Measurements from ENCODE around the gene CSPG4. TPM values are rescaled to one million over a fixed set of nuclear protein-coding genes. Genes with fewer than 3 reads are reported as not detected.
"Not testable (repeated sequence)": the region's sequence is repeated elsewhere in the genome, so short reads cannot be mapped to it uniquely, and the experiment has no call there.

CSPG4 gene
- polyA plus RNA-seq, 1 donor (not counting 4 experiments of a cell fraction or from before 2014, with no cell fraction given): 0.67 TPM

DNA sequence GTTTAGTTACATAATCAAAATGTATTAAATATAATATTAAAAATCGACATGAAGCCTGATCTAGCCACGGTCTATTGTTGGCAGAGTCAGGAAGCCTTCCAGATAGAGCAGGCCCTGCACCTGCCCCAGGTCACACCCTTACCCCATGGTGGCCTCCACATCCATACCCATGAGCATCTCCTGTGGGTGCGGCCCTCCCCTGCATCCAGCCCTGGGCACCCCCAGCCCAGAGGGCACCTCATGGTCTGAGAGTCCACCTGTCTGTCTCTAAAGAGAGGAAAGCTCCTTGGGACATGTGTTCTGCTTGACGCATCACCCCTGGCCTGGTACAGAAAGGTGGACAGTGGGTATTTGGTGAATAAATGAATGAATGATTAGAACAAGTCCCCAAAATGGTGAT is 37.2 kb upstream of the CSPG4 start:
- no peaks in the 10 kb centered on the region for H3K9me3 ChIP-seq (ENCODE audit: control insufficient read depth, low read depth, low read length)
- dilution Hi-C loops (cut with MboI; ENCODE audit: extremely low pct_ligation_motif_present, low sequenced_read_pairs): no loop called here
- H2AFZ ChIP-seq (ENCODE audit: control insufficient read depth, low read length): no peak overlapping the region
- no peak for FAIRE-seq
- no peak for DNase-seq (ENCODE audit: low read depth, low spot score)
- no peak overlapping the region for H3K9ac ChIP-seq (ENCODE audit: control insufficient read depth, extremely low read depth, insufficient read depth, low read length)
- no peak overlapping the region for H3K27ac ChIP-seq (ENCODE audit: control insufficient read depth, insufficient read depth, low read length)
- H3K79me2 ChIP-seq (ENCODE audit: control insufficient read depth, insufficient read depth, low read length): no peaks in the 10 kb centered on the region
- H3K4me2 ChIP-seq (ENCODE audit: control insufficient read depth, extremely low read depth, insufficient read depth, low read depth, low read length): no peak overlapping the region
- no peaks in the 10 kb centered on the region for H3K4me1 ChIP-seq (ENCODE audit: control insufficient read depth, extremely low read depth, insufficient read depth, low read length)
- H4K20me1 ChIP-seq (ENCODE audit: control insufficient read depth, extremely low read depth, insufficient read depth, low read length): no peaks in the 10 kb centered on the region
- no peak overlapping the region for H3K4me3 ChIP-seq (ENCODE audit: control insufficient read depth in 2 of 3, extremely low read depth in 1 of 3, insufficient read depth in 2 of 3, low read depth in 1 of 3, low read length in 3 of 3)
- H3K9me1 ChIP-seq (ENCODE audit: control insufficient read depth, extremely low read depth, insufficient read depth, low read length): no peaks in the 10 kb centered on the region
- TF ChIP-seq, protein P1, sequence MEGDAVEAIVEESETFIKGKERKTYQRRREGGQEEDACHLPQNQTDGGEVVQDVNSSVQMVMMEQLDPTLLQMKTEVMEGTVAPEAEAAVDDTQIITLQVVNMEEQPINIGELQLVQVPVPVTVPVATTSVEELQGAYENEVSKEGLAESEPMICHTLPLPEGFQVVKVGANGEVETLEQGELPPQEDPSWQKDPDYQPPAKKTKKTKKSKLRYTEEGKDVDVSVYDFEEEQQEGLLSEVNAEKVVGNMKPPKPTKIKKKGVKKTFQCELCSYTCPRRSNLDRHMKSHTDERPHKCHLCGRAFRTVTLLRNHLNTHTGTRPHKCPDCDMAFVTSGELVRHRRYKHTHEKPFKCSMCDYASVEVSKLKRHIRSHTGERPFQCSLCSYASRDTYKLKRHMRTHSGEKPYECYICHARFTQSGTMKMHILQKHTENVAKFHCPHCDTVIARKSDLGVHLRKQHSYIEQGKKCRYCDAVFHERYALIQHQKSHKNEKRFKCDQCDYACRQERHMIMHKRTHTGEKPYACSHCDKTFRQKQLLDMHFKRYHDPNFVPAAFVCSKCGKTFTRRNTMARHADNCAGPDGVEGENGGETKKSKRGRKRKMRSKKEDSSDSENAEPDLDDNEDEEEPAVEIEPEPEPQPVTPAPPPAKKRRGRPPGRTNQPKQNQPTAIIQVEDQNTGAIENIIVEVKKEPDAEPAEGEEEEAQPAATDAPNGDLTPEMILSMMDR (optimal IDR thresholded peaks at IDR 0.05 in 1 of 3, IDR thresholded peaks at IDR 0.05 in 1 of 3, conservative IDR thresholded peaks at IDR 0.05 in 1 of 3; ENCODE audit: extremely low read depth in 1 of 3, insufficient read depth in 2 of 3, low read length in 3 of 3): no peak
- TF ChIP-seq EZH2 (IDR thresholded peaks at IDR 0.05; ENCODE audit: low read length): no peak
- no peaks in the 10 kb centered on the region for H3K36me3 ChIP-seq (ENCODE audit: control insufficient read depth in 2 of 2, extremely low read depth in 1 of 2, insufficient read depth in 2 of 2, low read length in 2 of 2)
- no peaks in the 10 kb centered on the region for H3K27me3 ChIP-seq (ENCODE audit: control insufficient read depth, extremely low read depth, insufficient read depth, low read length)

DNA sequence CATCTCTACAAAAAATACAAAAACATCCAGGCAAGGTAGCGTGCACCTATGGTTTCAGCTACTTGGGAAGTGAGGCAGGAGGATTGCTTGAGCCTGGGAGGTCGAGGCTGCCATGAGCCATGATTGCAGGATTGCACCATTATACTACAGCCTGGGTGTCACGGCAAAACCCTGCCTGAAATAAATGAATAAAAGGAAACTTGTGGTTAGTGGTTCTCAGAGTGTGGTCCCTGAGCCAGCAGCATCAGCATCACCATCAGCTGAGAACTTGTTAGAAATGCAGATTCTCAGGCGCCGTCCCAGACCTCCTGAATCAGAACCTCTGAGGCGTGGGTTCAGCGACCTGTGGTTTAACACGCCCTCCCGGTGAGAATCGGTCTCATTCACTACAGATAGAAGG is 36.2 kb upstream of the CSPG4 start:
- DNase-seq (ENCODE audit: low read depth, low spot score); H3K9ac ChIP-seq (ENCODE audit: control insufficient read depth, extremely low read depth, insufficient read depth, low read length); H3K9me3 ChIP-seq (ENCODE audit: control insufficient read depth, low read depth, low read length); H3K4me2 ChIP-seq (ENCODE audit: control insufficient read depth, extremely low read depth, insufficient read depth, low read depth, low read length); H3K9me1 ChIP-seq (ENCODE audit: control insufficient read depth, extremely low read depth, insufficient read depth, low read length); H3K27ac ChIP-seq (ENCODE audit: control insufficient read depth, insufficient read depth, low read length); H4K20me1 ChIP-seq (ENCODE audit: control insufficient read depth, extremely low read depth, insufficient read depth, low read length); H3K4me3 ChIP-seq (ENCODE audit: control insufficient read depth in 2 of 3, extremely low read depth in 1 of 3, insufficient read depth in 2 of 3, low read depth in 1 of 3, low read length in 3 of 3); H2AFZ ChIP-seq (ENCODE audit: control insufficient read depth, low read length); H3K36me3 ChIP-seq (ENCODE audit: control insufficient read depth in 2 of 2, extremely low read depth in 1 of 2, insufficient read depth in 2 of 2, low read length in 2 of 2); H3K4me1 ChIP-seq (ENCODE audit: control insufficient read depth, extremely low read depth, insufficient read depth, low read length); H3K79me2 ChIP-seq (ENCODE audit: control insufficient read depth, insufficient read depth, low read length); FAIRE-seq; H3K27me3 ChIP-seq (ENCODE audit: control insufficient read depth, extremely low read depth, insufficient read depth, low read length); dilution Hi-C loops (cut with MboI; ENCODE audit: extremely low pct_ligation_motif_present, low sequenced_read_pairs): not testable (repeated sequence)

DNA sequence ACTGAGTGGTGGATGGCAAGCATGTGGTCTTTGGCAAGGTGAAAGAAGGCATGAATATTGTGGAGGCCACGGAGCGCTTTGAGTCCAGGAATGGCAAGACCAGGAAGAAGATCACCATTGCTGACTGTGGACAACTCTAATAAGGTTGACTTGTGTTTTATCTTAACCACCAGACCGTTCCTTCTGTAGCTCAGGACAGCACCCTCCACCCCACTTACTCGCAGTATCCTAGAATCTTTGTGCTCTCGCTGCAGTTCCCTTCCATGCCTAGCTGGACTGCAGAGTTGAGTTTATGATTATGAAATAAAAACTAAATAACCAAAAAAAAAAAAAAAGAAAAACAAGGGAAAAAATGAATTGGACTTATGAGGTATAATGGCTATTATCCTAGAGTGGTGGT is 34.5 kb upstream of the CSPG4 start:
- H2AFZ ChIP-seq (ENCODE audit: control insufficient read depth, low read length); DNase-seq (ENCODE audit: low read depth, low spot score); H3K4me2 ChIP-seq (ENCODE audit: control insufficient read depth, extremely low read depth, insufficient read depth, low read depth, low read length); H3K9me1 ChIP-seq (ENCODE audit: control insufficient read depth, extremely low read depth, insufficient read depth, low read length); H3K9me3 ChIP-seq (ENCODE audit: control insufficient read depth, low read depth, low read length); H3K36me3 ChIP-seq (ENCODE audit: control insufficient read depth in 2 of 2, extremely low read depth in 1 of 2, insufficient read depth in 2 of 2, low read length in 2 of 2); H3K4me1 ChIP-seq (ENCODE audit: control insufficient read depth, extremely low read depth, insufficient read depth, low read length); H3K27ac ChIP-seq (ENCODE audit: control insufficient read depth, insufficient read depth, low read length); FAIRE-seq; H4K20me1 ChIP-seq (ENCODE audit: control insufficient read depth, extremely low read depth, insufficient read depth, low read length); H3K9ac ChIP-seq (ENCODE audit: control insufficient read depth, extremely low read depth, insufficient read depth, low read length); H3K27me3 ChIP-seq (ENCODE audit: control insufficient read depth, extremely low read depth, insufficient read depth, low read length); H3K4me3 ChIP-seq (ENCODE audit: control insufficient read depth in 2 of 3, extremely low read depth in 1 of 3, insufficient read depth in 2 of 3, low read depth in 1 of 3, low read length in 3 of 3); H3K79me2 ChIP-seq (ENCODE audit: control insufficient read depth, insufficient read depth, low read length); dilution Hi-C loops (cut with MboI; ENCODE audit: extremely low pct_ligation_motif_present, low sequenced_read_pairs): not testable (repeated sequence)
